IMR-90 (cell line): ENCODE data around the gene TMEM141.

Experiments used
- CTCF ChIP-seq: conservative IDR thresholded peaks from 2 replicates; pipeline ENCODE4 v1.5.1; 2012; ENCODE audit warnings: mild to moderate bottlenecking, low read depth, low read length, improper control_type of control experiment
- RAD21 ChIP-seq: IDR thresholded peaks from 2 replicates; pipeline ENCODE4 v1.6.1; 2012; ENCODE audit warnings: low read length, improper control_type of control experiment
- RCOR1 ChIP-seq: IDR thresholded peaks from 2 replicates; pipeline ENCODE4 v1.6.1; 2012; ENCODE audit warnings: mild to moderate bottlenecking, low read length, improper control_type of control experiment; ENCODE audit not compliant: insufficient replicate concordance

GRCh38 chr9:136759001-136759400, 32.1 kb upstream of the TMEM141 start:
- TF ChIP-seq CTCF (no peak), RCOR1 (no peak), RAD21 (no peak)
